Liver (tissue), 9 donors: Measurements from ENCODE around the gene MCF2L. TPM values are rescaled to one million over a fixed set of nuclear protein-coding genes. Genes with fewer than 3 reads are reported as not detected.

Experiments
- DNase-seq: peaks from one replicate; pipeline ENCODE4 v3.0.0-alpha.2; 2017; ENCODE audit warnings: low spot score
- H3K27ac ChIP-seq, 2 donors: one replicate each; pipeline ENCODE4 v1.7.0; 2013; ENCODE audit warnings: inconsistent platforms in 2 of 2, low read length in 2 of 2, control low read depth in 1 of 2, low read depth in 1 of 2, mild to moderate bottlenecking in 1 of 2
- H3K27me3 ChIP-seq, 4 donors: one replicate each; pipeline versions ENCODE4 v1.6.1 to v1.7.0; 2013; ENCODE audit warnings: low read length in 3 of 4, inconsistent platforms in 1 of 4, mild to moderate bottlenecking in 1 of 4, moderate library complexity in 1 of 4; ENCODE audit not compliant: control insufficient read depth in 4 of 4, insufficient read depth in 4 of 4
- H3K36me3 ChIP-seq, 4 donors: one replicate each; pipeline versions ENCODE4 v1.6.1 to v1.7.0; 2013; ENCODE audit warnings: low read length in 3 of 4, mild to moderate bottlenecking in 3 of 4, low read depth in 1 of 4, moderate library complexity in 1 of 4; ENCODE audit not compliant: control insufficient read depth in 4 of 4, insufficient read depth in 3 of 4
- H3K4me1 ChIP-seq, 4 donors: one replicate each; pipeline versions ENCODE4 v1.6.1 to v1.7.0; 2013; ENCODE audit warnings: low read length in 3 of 4, mild to moderate bottlenecking in 3 of 4, moderate library complexity in 1 of 4; ENCODE audit not compliant: control insufficient read depth in 4 of 4, insufficient read depth in 4 of 4
- H3K4me3 ChIP-seq, 3 donors: one replicate each; pipeline versions ENCODE4 v1.6.1 to v1.7.0; 2013; ENCODE audit warnings: low read length in 3 of 3, control low read depth in 1 of 3, low read depth in 1 of 3, mild to moderate bottlenecking in 1 of 3
- H3K9ac ChIP-seq, 2 donors: one replicate each; pipeline ENCODE4 v1.7.0; 2013; ENCODE audit warnings: low read length in 2 of 2, mild to moderate bottlenecking in 2 of 2, moderate library complexity in 2 of 2, control low read depth in 1 of 2, low read depth in 1 of 2
- H3K9me3 ChIP-seq, 4 donors: one replicate each; pipeline versions ENCODE4 v1.6.1 to v1.7.0; 2013; ENCODE audit warnings: low read length in 3 of 4; ENCODE audit not compliant: control insufficient read depth in 4 of 4
- EGR1 ChIP-seq, 2 donors: IDR thresholded peaks; 2 replicates each; pipeline ENCODE4 v1.6.1; 2016 to 2018; ENCODE audit warnings: antibody characterized with exemption in 2 of 2, low read depth in 2 of 2
- FOXA1 ChIP-seq: IDR thresholded peaks from 2 replicates; pipeline ENCODE4 v1.6.1; 2016; ENCODE audit warnings: antibody characterized with exemption
- FOXA2 ChIP-seq: IDR thresholded peaks from 2 replicates; pipeline ENCODE4 v1.6.1; 2016; ENCODE audit warnings: antibody characterized with exemption
- GABPA ChIP-seq, 2 donors: IDR thresholded peaks in 1 of 2; conservative IDR thresholded peaks in 1 of 2; 2 replicates each; pipeline ENCODE4 v1.6.1; 2016; ENCODE audit warnings: antibody characterized with exemption in 2 of 2, mild to moderate bottlenecking in 1 of 2, moderate library complexity in 1 of 2
- HNF4A ChIP-seq, 2 donors: conservative IDR thresholded peaks; 2 replicates each; pipeline ENCODE4 v1.6.1; 2016; ENCODE audit warnings: antibody characterized with exemption in 2 of 2, mild to moderate bottlenecking in 2 of 2
- HNF4G ChIP-seq: IDR thresholded peaks from 2 replicates; pipeline ENCODE4 v1.6.1; 2016; ENCODE audit warnings: antibody characterized with exemption
- JUND ChIP-seq, 2 donors: IDR thresholded peaks; 2 replicates each; pipeline ENCODE4 v1.6.1; 2016; ENCODE audit warnings: antibody characterized with exemption in 2 of 2
- NR2F2 ChIP-seq: IDR thresholded peaks from 2 replicates; pipeline ENCODE4 v1.6.1; 2016; ENCODE audit warnings: antibody characterized with exemption
- RAD21 ChIP-seq, 2 donors: IDR thresholded peaks; 2 replicates each; pipeline ENCODE4 v1.6.1; 2016; ENCODE audit warnings: antibody characterized with exemption in 2 of 2, mild to moderate bottlenecking in 2 of 2
- REST ChIP-seq: IDR thresholded peaks from 2 replicates; pipeline ENCODE4 v1.6.1; 2016; ENCODE audit warnings: antibody characterized with exemption, mild to moderate bottlenecking
- RXRA ChIP-seq, 2 donors: IDR thresholded peaks; 2 replicates each; pipeline ENCODE4 v1.6.1; 2017 to 2018; ENCODE audit warnings: antibody characterized with exemption in 2 of 2, mild to moderate bottlenecking in 1 of 2
- SP1 ChIP-seq: IDR thresholded peaks from 2 replicates; pipeline ENCODE4 v1.6.1; 2018; ENCODE audit warnings: antibody characterized with exemption, mild to moderate bottlenecking
- TAF1 ChIP-seq: conservative IDR thresholded peaks from 2 replicates; pipeline ENCODE4 v1.6.1; 2016; ENCODE audit warnings: antibody characterized with exemption, mild to moderate bottlenecking
- YY1 ChIP-seq: IDR thresholded peaks from 2 replicates; pipeline ENCODE4 v1.6.1; 2016; ENCODE audit warnings: antibody characterized with exemption, mild to moderate bottlenecking
- ZBTB33 ChIP-seq: IDR thresholded peaks from 2 replicates; pipeline ENCODE4 v1.6.1; 2016; ENCODE audit warnings: antibody characterized with exemption
- WGBS: extraction: QIAGEN DNeasy Blood & Tissue Kit; methylation state at CpG from one replicate; pipeline ENCODE4 v1.1.7; 2013; 5-methylcytosine and 5-hydroxymethylcytosine counted together
- polyA plus RNA-seq, 2 donors: library from polyadenylated mRNA; stranded (reverse) in 1 of 2; unstranded in 1 of 2; fragments of 200-250 nt in 1 of 2; fragments of >200 nt in 1 of 2; fragmentation: Nextera tagmentation in 1 of 2; extraction: Ambion mirVana in 1 of 2; gene quantifications; one replicate each; pipeline versions ENCODE4 v1.2.1 to v1.2.3, GENCODE V29; 2013 to 2015
- total RNA-seq, 2 donors: library from RNA; depleted of rRNA; stranded (reverse); fragments of >200 nt; gene quantifications; one replicate each; pipeline ENCODE4 v1.2.3, GENCODE V29; 2014
- TF ChIP-seq, protein P1 (sequence below): fragments of 150-350 bp; IDR thresholded peaks from 2 replicates; pipeline ENCODE4 v1.5.1; 2017; ENCODE audit warnings: improper control_type of control experiment, low read depth, low read length; ENCODE audit not compliant: missing input control
- TF ChIP-seq, protein P2 (sequence below): IDR thresholded peaks from 2 replicates; pipeline ENCODE4 v1.6.1; 2016; ENCODE audit warnings: antibody characterized with exemption
- TF ChIP-seq, protein P3 (sequence below): IDR thresholded peaks from 2 replicates; pipeline ENCODE4 v1.6.1; 2016; ENCODE audit warnings: antibody characterized with exemption
- donor health status: healthy.
- donor health status: healthy.
- donor health status: healthy.
- donor health status: healthy.
- donor health status: healthy.

The MCF2L gene
- total and polyA plus RNA-seq, 4 donors, result 2.9 to 12.8 (median 7.1) TPM

GRCh38 chr13:113017506-113018215 lies 48.6 kb downstream of the MCF2L start:
- no peaks in the 10 kb centered on the region for H3K27me3 ChIP-seq
- no peak overlapping the region for H3K9ac ChIP-seq
- WGBS, result 96% methylated on average over 29 of the region's 29 CpGs
- no peak overlapping the region for H3K27ac ChIP-seq
- no peak for DNase-seq
- peaks cover 0 to 6% (median 2%) of the 10 kb centered on the region in 4 donors for H3K36me3 ChIP-seq
- H3K4me1 ChIP-seq, result peaks cover 0 to 4% (median 1%) of the 10 kb centered on the region in 4 donors
- H3K4me3 ChIP-seq, result no peak overlapping the region
- H3K9me3 ChIP-seq, result no peaks in the 10 kb centered on the region
- TF ChIP-seq RAD21 (IDR thresholded peaks at IDR 0.05) (no peak), SP1 (no peak), RXRA (IDR thresholded peaks at IDR 0.05) (no peak)

GRCh38 chr13:113018676-113019465 lies 49.9 kb downstream of the MCF2L start:
- peaks cover 4 to 16% (median 11%) of the 10 kb centered on the region in 4 donors for H3K4me1 ChIP-seq
- H3K36me3 ChIP-seq, result peaks cover 0 to 6% (median 2%) of the 10 kb centered on the region in 4 donors
- H3K27ac ChIP-seq, result no peak overlapping the region
- WGBS, result 86% methylated on average over 33 of the region's 33 CpGs
- H3K9me3 ChIP-seq, result no peaks in the 10 kb centered on the region
- no peak for DNase-seq
- no peak overlapping the region for H3K9ac ChIP-seq
- no peak overlapping the region for H3K4me3 ChIP-seq
- TF ChIP-seq, protein P1, sequence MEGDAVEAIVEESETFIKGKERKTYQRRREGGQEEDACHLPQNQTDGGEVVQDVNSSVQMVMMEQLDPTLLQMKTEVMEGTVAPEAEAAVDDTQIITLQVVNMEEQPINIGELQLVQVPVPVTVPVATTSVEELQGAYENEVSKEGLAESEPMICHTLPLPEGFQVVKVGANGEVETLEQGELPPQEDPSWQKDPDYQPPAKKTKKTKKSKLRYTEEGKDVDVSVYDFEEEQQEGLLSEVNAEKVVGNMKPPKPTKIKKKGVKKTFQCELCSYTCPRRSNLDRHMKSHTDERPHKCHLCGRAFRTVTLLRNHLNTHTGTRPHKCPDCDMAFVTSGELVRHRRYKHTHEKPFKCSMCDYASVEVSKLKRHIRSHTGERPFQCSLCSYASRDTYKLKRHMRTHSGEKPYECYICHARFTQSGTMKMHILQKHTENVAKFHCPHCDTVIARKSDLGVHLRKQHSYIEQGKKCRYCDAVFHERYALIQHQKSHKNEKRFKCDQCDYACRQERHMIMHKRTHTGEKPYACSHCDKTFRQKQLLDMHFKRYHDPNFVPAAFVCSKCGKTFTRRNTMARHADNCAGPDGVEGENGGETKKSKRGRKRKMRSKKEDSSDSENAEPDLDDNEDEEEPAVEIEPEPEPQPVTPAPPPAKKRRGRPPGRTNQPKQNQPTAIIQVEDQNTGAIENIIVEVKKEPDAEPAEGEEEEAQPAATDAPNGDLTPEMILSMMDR, result no peak
- TF ChIP-seq RAD21 (IDR thresholded peaks at IDR 0.05), result no peak
- TF ChIP-seq HNF4G, result no peak
- no peak for TF ChIP-seq HNF4A (conservative IDR thresholded peaks at IDR 0.05)
- TF ChIP-seq GABPA (IDR thresholded peaks at IDR 0.05 in 1 of 2, conservative IDR thresholded peaks at IDR 0.05 in 1 of 2), result no peak
- TF ChIP-seq, protein P2, sequence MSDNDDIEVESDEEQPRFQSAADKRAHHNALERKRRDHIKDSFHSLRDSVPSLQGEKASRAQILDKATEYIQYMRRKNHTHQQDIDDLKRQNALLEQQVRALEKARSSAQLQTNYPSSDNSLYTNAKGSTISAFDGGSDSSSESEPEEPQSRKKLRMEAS, result no peak
- no peak for TF ChIP-seq REST
- TF ChIP-seq FOXA1, result no peak
- no peak for TF ChIP-seq EGR1 (IDR thresholded peaks at IDR 0.05; ENCODE audit: low read depth in 2 of 2)
- TF ChIP-seq JUND (IDR thresholded peaks at IDR 0.05), result no peak
- no peak for TF ChIP-seq ZBTB33
- no peak for TF ChIP-seq SP1
- TF ChIP-seq RXRA (IDR thresholded peaks at IDR 0.05), result no peak
- no peak for TF ChIP-seq TAF1
- no peak for TF ChIP-seq YY1
- no peak for TF ChIP-seq FOXA2
- TF ChIP-seq, protein P3, sequence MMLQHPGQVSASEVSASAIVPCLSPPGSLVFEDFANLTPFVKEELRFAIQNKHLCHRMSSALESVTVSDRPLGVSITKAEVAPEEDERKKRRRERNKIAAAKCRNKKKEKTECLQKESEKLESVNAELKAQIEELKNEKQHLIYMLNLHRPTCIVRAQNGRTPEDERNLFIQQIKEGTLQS, result no peak
- TF ChIP-seq NR2F2, result no peak
- H3K27me3 ChIP-seq, result no peaks in the 10 kb centered on the region
